ENCODE data around the gene OOSP4A. TPM values are rescaled to one million over a fixed set of nuclear protein-coding genes. Genes with fewer than 3 reads are reported as not detected.

OOSP4A gene
- polyA plus RNA-seq, 1 donor from 2014 or later = not detected

DNA sequence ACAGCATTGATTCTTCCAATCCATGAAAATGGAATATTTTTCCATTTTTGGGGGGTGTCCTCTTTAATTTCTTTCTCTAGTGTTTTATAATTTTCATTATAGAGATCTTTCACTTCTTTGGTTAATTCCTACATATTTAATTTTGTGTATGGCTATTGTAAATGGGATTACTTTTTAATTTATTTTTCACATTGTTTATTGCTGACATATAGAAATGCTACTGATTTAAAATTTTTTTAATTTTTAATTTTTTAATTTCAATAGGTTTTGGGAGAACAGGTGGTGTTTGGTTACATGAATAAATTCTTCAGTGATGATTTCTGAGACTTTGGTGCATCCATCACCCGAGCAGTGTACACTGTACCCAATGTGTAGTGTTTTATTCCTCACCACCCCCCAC lies 26.6 kb downstream of the OOSP4A start:
- Histone ChIP-seq H3K27me3 (ENCODE audit: insufficient read depth, low read depth, low read length) (no peaks in the 10 kb centered on the region), H3K9ac (ENCODE audit: low read length) (no peak overlapping the region), H3K9me2 (ENCODE audit: insufficient read depth, low read length) (no peaks in the 10 kb centered on the region), H2AFZ (ENCODE audit: low read depth, low read length) (no peak overlapping the region), H3K79me2 (replicated peaks; ENCODE audit: insufficient read depth, low read length) (no peaks in the 10 kb centered on the region), H3K9me3 (ENCODE audit: low read length) (no peaks in the 10 kb centered on the region), H3K4me2 (ENCODE audit: low read length) (no peak overlapping the region), H3F3A (ENCODE audit: insufficient read depth, low read length, poor library complexity, severe bottlenecking) (no peaks in the 10 kb centered on the region), H3K36me3 (ENCODE audit: insufficient read depth, low read length) (no peaks in the 10 kb centered on the region), H3K4me3 (ENCODE audit: low read length) (no peak overlapping the region), H4K20me1 (ENCODE audit: insufficient read depth) (no peaks in the 10 kb centered on the region), H3K27ac (ENCODE audit: low read length) (no peak overlapping the region)
- TF ChIP-seq TAF1 (IDR thresholded peaks at IDR 0.05; ENCODE audit: low read depth) (no peak), SMC3 (conservative IDR thresholded peaks at IDR 0.05; ENCODE audit: poor library complexity) (no peak), EZH2 (IDR thresholded peaks at IDR 0.05; ENCODE audit: borderline replicate concordance, insufficient read depth, low read length, poor library complexity, severe bottlenecking) (no peak)
- TF ChIP-seq, protein P1, sequence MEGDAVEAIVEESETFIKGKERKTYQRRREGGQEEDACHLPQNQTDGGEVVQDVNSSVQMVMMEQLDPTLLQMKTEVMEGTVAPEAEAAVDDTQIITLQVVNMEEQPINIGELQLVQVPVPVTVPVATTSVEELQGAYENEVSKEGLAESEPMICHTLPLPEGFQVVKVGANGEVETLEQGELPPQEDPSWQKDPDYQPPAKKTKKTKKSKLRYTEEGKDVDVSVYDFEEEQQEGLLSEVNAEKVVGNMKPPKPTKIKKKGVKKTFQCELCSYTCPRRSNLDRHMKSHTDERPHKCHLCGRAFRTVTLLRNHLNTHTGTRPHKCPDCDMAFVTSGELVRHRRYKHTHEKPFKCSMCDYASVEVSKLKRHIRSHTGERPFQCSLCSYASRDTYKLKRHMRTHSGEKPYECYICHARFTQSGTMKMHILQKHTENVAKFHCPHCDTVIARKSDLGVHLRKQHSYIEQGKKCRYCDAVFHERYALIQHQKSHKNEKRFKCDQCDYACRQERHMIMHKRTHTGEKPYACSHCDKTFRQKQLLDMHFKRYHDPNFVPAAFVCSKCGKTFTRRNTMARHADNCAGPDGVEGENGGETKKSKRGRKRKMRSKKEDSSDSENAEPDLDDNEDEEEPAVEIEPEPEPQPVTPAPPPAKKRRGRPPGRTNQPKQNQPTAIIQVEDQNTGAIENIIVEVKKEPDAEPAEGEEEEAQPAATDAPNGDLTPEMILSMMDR (IDR thresholded peaks at IDR 0.05; ENCODE audit: poor library complexity, severe bottlenecking) = no peak

DNA sequence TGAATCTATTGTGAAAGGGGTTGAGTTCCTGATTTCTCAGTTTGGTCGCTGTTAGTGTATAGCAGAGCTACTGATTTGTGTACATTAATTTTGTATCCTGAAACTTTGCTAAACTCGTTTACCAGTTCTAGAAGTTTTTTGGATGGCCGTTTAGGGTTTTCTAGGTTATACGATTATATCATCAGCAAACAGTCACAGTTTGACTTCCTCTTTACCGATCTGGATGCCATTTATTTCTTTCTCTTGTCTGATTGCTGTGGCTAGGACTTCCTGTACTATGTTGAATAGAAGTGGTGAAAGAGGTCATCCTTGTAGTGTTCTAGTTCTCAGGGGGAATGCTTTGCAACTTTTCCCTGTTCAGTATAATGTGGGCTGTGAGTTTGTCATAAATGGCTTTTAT lies 28.6 kb downstream of the OOSP4A start:
- Histone ChIP-seq H3K4me2 (ENCODE audit: low read length) (no peak overlapping the region), H3K9me3 (ENCODE audit: low read length) (no peaks in the 10 kb centered on the region), H3K27ac (ENCODE audit: low read length) (no peak overlapping the region), H3K4me3 (ENCODE audit: low read length) (no peak overlapping the region), H3K27me3 (ENCODE audit: insufficient read depth, low read depth, low read length) (no peaks in the 10 kb centered on the region), H3K9me2 (ENCODE audit: insufficient read depth, low read length) (no peaks in the 10 kb centered on the region), H2AFZ (ENCODE audit: low read depth, low read length) (no peak overlapping the region), H3K36me3 (ENCODE audit: insufficient read depth, low read length) (no peaks in the 10 kb centered on the region), H3F3A (ENCODE audit: insufficient read depth, low read length, poor library complexity, severe bottlenecking) (no peaks in the 10 kb centered on the region), H3K79me2 (replicated peaks; ENCODE audit: insufficient read depth, low read length) (no peaks in the 10 kb centered on the region), H3K9ac (ENCODE audit: low read length) (no peak overlapping the region), H4K20me1 (ENCODE audit: insufficient read depth) (no peaks in the 10 kb centered on the region)
- TF ChIP-seq EZH2 (IDR thresholded peaks at IDR 0.05; ENCODE audit: borderline replicate concordance, insufficient read depth, low read length, poor library complexity, severe bottlenecking) (no peak), POLR2AphosphoS5 (IDR thresholded peaks at IDR 0.05) (no peak), EP300 (conservative IDR thresholded peaks at IDR 0.05; ENCODE audit: poor library complexity, severe bottlenecking) (no peak), RAD21 (conservative IDR thresholded peaks at IDR 0.05) (no peak), MXI1 (conservative IDR thresholded peaks at IDR 0.05; ENCODE audit: poor library complexity, severe bottlenecking) (no peak), SMC3 (conservative IDR thresholded peaks at IDR 0.05; ENCODE audit: poor library complexity) (no peak), TAF1 (IDR thresholded peaks at IDR 0.05; ENCODE audit: low read depth) (no peak)
- TF ChIP-seq, protein P1 (IDR thresholded peaks at IDR 0.05; ENCODE audit: poor library complexity, severe bottlenecking) = no peak
- TF ChIP-seq, protein P2, sequence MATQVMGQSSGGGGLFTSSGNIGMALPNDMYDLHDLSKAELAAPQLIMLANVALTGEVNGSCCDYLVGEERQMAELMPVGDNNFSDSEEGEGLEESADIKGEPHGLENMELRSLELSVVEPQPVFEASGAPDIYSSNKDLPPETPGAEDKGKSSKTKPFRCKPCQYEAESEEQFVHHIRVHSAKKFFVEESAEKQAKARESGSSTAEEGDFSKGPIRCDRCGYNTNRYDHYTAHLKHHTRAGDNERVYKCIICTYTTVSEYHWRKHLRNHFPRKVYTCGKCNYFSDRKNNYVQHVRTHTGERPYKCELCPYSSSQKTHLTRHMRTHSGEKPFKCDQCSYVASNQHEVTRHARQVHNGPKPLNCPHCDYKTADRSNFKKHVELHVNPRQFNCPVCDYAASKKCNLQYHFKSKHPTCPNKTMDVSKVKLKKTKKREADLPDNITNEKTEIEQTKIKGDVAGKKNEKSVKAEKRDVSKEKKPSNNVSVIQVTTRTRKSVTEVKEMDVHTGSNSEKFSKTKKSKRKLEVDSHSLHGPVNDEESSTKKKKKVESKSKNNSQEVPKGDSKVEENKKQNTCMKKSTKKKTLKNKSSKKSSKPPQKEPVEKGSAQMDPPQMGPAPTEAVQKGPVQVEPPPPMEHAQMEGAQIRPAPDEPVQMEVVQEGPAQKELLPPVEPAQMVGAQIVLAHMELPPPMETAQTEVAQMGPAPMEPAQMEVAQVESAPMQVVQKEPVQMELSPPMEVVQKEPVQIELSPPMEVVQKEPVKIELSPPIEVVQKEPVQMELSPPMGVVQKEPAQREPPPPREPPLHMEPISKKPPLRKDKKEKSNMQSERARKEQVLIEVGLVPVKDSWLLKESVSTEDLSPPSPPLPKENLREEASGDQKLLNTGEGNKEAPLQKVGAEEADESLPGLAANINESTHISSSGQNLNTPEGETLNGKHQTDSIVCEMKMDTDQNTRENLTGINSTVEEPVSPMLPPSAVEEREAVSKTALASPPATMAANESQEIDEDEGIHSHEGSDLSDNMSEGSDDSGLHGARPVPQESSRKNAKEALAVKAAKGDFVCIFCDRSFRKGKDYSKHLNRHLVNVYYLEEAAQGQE (IDR thresholded peaks at IDR 0.05; ENCODE audit: borderline replicate concordance) = no peak

Data from neural cell (in vitro differentiated cells).